Activated CD8-positive, alpha-beta memory T cell treated with anti-CD3 and anti-CD28 coated beads, Interleukin-2, amount 50 U/mL, for 48 hours (primary cell): Measurements from ENCODE around the gene DHX9.

Experiments
- DNase-seq: peaks from one replicate; pipeline ENCODE4 v3.0.0-alpha.2; 2020

DHX9 gene

GRCh38 chr1:182839209-182840066 is at the start of gene DHX9:
TSS of gene DHX9 (plus strand) at chr1:182839347. CDS start at chr1:182842567, 3,220 bp downstream.
- DNase-seq = peak; percentile 99

GRCh38 chr1:182791281-182792179 is 47.6 kb upstream of the DHX9 start:
- no peak for DNase-seq

GRCh38 chr1:182794091-182794490 is 45.1 kb upstream of the DHX9 start:
- no peak for DNase-seq

GRCh38 chr1:182794676-182795201 is 44.4 kb upstream of the DHX9 start:
- no peak for DNase-seq

- DNase-seq = no peak
Observed at GRCh38 chr1:182795563-182796228, 43.5 kb upstream of the DHX9 start.

- no peak for DNase-seq
Observed at GRCh38 chr1:182802006-182802803, 36.9 kb upstream of the DHX9 start.

GRCh38 chr1:182803846-182804245 is 35.3 kb upstream of the DHX9 start:
- DNase-seq = no peak

- DNase-seq = no peak
Observed at GRCh38 chr1:182806015-182806678, 33.0 kb upstream of the DHX9 start.

GRCh38 chr1:182807907-182808306 is 31.2 kb upstream of the DHX9 start:
- no peak for DNase-seq

GRCh38 chr1:182809414-182809957 is 29.7 kb upstream of the DHX9 start:
- no peak for DNase-seq

- DNase-seq = no peak
Observed at GRCh38 chr1:182811975-182812722, 27.0 kb upstream of the DHX9 start.

GRCh38 chr1:182816863-182817262 is 22.3 kb upstream of the DHX9 start:
- DNase-seq = no peak

GRCh38 chr1:182817802-182818201 is 21.3 kb upstream of the DHX9 start:
- DNase-seq = no peak

GRCh38 chr1:182823220-182823619 is 15.9 kb upstream of the DHX9 start:
- DNase-seq = no peak

- DNase-seq = no peak
Observed at GRCh38 chr1:182826892-182827291, 12.3 kb upstream of the DHX9 start.

- DNase-seq = no peak
Observed at GRCh38 chr1:182829285-182829932, 9.7 kb upstream of the DHX9 start.

GRCh38 chr1:182833271-182833670 is 5.9 kb upstream of the DHX9 start:
- DNase-seq = no peak

GRCh38 chr1:182834326-182834725 is 4.8 kb upstream of the DHX9 start:
- DNase-seq = no peak

GRCh38 chr1:182835806-182836205 is 3.3 kb upstream of the DHX9 start:
- no peak for DNase-seq
